ENCODE measurements around the gene GPX8.
A peak's percentile ranks its signal among the peaks of the same experiment; 100 is the strongest.

GPX8 gene

GRCh38 chr5:55160493-55161209 is 680 bp downstream of the GPX8 start:
- Histone ChIP-seq H3K4me3 (replicated peaks; ENCODE audit: low read depth, low read length) (no peak overlapping the region), H3K27me3 (replicated peaks; ENCODE audit: control insufficient read depth, insufficient read depth, low read length) (no peaks in the 10 kb centered on the region; the same call in 1 of the 2 replicates), H3K36me3 (ENCODE audit: control insufficient read depth, insufficient read depth, low read length) (no peaks in the 10 kb centered on the region)
- TF ChIP-seq CTCF (IDR thresholded peaks at IDR 0.05; ENCODE audit: insufficient read depth, low read length, poor library complexity, severe bottlenecking), result no peak
- no peak for DNase-seq (ENCODE audit: extremely low read depth, insufficient read length)

GRCh38 chr5:55162666-55163065 is 2.7 kb downstream of the GPX8 start:
- DNase-seq (ENCODE audit: extremely low read depth, insufficient read length), result no peak
- H3K4me3 ChIP-seq (replicated peaks; ENCODE audit: low read depth, low read length), result no peak overlapping the region
- no peaks in the 10 kb centered on the region; the same call in none of the 2 replicates for H3K27me3 ChIP-seq (replicated peaks; ENCODE audit: control insufficient read depth, insufficient read depth, low read length)
- TF ChIP-seq CTCF (IDR thresholded peaks at IDR 0.05; ENCODE audit: insufficient read depth, low read length, poor library complexity, severe bottlenecking), result no peak
- H3K36me3 ChIP-seq (ENCODE audit: control insufficient read depth, insufficient read depth, low read length), result no peaks in the 10 kb centered on the region

- H3K4me3 ChIP-seq (replicated peaks; ENCODE audit: low read depth, low read length), result no peak overlapping the region
- peaks cover 5% of the 10 kb centered on the region for H3K27me3 ChIP-seq (replicated peaks; ENCODE audit: control insufficient read depth, insufficient read depth, low read length)
Measured at GRCh38 chr5:55171471-55171870, 11.5 kb downstream of the GPX8 start.

GRCh38 chr5:55172051-55172899 is 12.3 kb downstream of the GPX8 start:
- H3K4me3 ChIP-seq (replicated peaks; ENCODE audit: low read depth, low read length), result peak overlapping the region; percentile 60

More at GRCh38 chr5:55171471-55171870, 11.5 kb downstream of the GPX8 start:
- TF ChIP-seq CTCF (IDR thresholded peaks at IDR 0.05; ENCODE audit: insufficient read depth, low read length, poor library complexity, severe bottlenecking), result no peak
- no peak for DNase-seq (ENCODE audit: extremely low read depth, insufficient read length)
- no peaks in the 10 kb centered on the region for H3K36me3 ChIP-seq (ENCODE audit: control insufficient read depth, insufficient read depth, low read length)

More at GRCh38 chr5:55172051-55172899, 12.3 kb downstream of the GPX8 start:
- peak; percentile 62 for TF ChIP-seq CTCF (IDR thresholded peaks at IDR 0.05; ENCODE audit: insufficient read depth, low read length, poor library complexity, severe bottlenecking)
- Histone ChIP-seq H3K36me3 (ENCODE audit: control insufficient read depth, insufficient read depth, low read length) (no peaks in the 10 kb centered on the region), H3K27me3 (replicated peaks; ENCODE audit: control insufficient read depth, insufficient read depth, low read length) (peaks cover 5% of the 10 kb centered on the region)
- DNase-seq (ENCODE audit: extremely low read depth, insufficient read length), result no peak
